HG02943 (cell line): ENCODE measurements around the gene CD2BP2.

ENCODE experiments used
- ATAC-seq: cut with Tn5 transposase; IDR thresholded peaks from one replicate; pipeline ENCODE4 v1.9.1; 2021; ENCODE audit warnings: mild to moderate bottlenecking, low read depth, moderate library complexity; ENCODE audit not compliant: unreplicated experiment

Gene CD2BP2

GRCh38 chr16:30365200-30365599 lies 10.1 kb upstream of the CD2BP2 start:
- no peak for ATAC-seq

DNA sequence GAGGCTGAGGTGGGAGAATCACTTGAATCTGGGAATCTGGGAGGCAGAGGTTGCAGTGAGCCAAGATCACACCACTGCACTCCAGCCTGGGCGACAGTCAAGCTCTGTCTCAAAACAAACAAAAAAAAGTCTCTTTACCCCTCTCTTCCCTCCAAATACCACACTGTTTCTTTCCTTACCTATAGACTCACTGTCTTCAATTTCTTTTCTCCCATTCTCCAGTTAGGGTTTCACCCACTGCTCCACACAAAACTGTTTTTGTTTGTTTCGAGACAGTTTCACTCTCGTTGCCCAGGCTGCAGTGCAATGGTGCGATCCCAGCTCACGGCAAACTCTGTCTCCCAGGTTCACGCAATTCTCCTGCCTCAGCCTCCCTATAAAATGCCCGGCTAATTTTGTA lies 6.1 kb upstream of the CD2BP2 start:
- no peak for ATAC-seq

- no peak for ATAC-seq
These were observed 4.7 kb upstream of the CD2BP2 start for GRCh38 chr16:30359871-30360170.

GRCh38 chr16:30358990-30359870 lies 4.1 kb upstream of the CD2BP2 start:
- no peak for ATAC-seq

DNA sequence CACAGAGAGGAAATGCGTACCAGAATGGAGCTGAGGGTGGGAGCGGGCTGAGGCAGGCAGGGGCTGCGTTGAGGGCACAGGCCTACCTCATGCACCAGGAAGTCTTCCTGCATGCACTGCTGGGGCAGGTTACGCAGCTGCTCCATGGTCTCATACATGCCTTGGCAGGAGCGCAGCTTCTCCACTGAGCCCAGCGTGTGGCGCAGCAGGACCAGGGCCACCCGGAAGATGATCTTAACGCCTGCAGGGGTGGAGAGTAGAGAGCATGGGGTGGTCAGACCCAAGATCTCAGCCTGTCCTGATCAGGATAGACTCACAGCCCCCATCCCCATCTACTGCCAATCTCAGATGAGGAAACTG lies 3.4 kb upstream of the CD2BP2 start:
- no peak for ATAC-seq

- ATAC-seq: no peak
These were observed 2.8 kb upstream of the CD2BP2 start for GRCh38 chr16:30357715-30358576.

DNA sequence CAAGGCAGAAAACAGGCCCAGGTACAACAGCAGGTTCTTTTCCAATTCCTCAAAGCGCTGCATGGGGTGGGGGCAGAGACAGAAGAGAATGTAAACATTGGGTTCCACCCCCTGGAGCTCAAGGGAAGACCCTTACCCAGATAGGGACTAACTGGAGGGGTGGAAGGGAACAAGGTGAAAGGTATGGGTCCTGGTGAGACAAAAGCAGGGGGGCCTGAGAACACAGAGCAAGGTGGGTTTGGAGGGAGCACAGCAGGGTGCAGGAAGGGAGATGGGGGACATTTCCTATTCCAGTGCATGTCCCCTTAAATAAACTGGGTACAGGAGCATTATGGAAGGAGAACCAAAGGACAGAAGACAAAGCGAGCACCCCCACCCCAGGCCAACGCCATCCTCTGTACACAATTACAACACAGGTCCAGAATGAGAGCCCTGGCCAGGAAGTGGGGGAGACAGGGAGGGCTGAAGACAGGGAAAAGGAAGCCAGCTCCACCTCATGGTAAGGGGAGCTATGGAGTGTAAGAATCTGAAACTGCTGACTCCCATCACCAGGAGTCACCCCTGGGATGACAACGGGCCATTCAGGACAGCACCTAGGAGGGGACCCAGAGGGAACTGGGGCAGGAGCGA lies 2.1 kb upstream of the CD2BP2 start:
- ATAC-seq: no peak

GRCh38 chr16:30356401-30357084 lies 1.4 kb upstream of the CD2BP2 start:
- no peak for ATAC-seq

DNA sequence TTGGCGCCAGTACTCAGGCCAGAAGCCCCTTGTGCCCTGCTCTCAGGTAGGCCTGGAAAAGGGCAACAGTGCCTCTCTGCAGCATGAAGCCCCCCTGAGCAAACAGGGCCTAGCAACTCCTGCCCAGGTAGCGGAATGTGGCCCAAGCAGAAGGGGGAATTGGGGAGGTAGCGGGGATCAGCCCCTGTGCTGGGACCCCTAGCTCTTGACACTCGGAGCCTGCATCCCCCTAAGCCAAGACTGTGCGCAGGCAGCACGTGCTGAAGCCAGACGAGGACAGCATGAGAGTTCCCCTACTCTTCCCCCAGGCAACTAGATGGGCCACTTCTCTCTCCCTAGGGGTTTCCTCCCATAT lies 823 bp upstream of the CD2BP2 start:
- no peak for ATAC-seq

- no peak for ATAC-seq
These were observed 525 bp downstream of the CD2BP2 start for GRCh38 chr16:30354423-30355143.

- no peak for ATAC-seq
These were observed 1.5 kb downstream of the CD2BP2 start for GRCh38 chr16:30353438-30354129.

- no peak for ATAC-seq
These were observed 2.4 kb downstream of the CD2BP2 start for GRCh38 chr16:30352488-30353401.

DNA sequence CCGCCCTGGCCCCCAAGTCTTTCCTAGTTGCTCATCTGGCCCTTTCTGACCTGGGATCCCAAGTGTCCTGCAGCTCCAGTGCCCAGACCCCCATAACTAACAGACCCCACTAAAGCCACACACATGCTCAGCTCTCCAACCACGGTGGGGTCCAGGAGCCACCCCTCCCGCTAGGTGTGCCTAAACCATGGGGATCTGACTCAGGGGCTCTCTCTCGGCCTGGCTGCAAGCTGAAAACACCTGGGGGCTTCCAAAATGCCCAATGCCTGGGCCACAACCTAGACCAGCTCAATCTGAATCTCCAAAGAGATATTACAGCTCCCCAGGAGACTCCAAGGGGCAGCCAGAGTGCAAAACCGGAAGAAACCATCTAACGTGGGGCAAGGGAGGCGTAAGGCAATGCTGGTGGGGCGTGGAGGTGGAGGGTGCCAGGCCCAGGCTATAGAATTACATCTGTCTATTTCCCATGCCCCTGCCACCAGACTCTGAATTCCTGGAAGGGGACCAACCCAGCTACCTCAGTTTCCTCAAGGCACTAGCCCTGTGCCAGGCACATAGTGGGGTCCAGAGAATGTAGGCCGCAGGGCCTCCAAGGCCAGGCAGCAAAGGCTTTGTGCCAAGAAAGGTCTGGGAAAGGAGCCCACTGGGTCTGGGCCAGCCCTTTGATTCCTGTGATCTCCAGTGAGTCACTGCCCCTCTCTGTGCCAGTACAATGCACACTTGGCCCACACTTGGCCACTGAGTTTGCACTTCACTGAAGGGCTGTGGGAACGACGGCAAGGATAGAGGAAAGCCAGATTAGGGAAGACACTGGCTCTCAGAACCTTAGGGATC lies 3.3 kb downstream of the CD2BP2 start:
- no peak for ATAC-seq

DNA sequence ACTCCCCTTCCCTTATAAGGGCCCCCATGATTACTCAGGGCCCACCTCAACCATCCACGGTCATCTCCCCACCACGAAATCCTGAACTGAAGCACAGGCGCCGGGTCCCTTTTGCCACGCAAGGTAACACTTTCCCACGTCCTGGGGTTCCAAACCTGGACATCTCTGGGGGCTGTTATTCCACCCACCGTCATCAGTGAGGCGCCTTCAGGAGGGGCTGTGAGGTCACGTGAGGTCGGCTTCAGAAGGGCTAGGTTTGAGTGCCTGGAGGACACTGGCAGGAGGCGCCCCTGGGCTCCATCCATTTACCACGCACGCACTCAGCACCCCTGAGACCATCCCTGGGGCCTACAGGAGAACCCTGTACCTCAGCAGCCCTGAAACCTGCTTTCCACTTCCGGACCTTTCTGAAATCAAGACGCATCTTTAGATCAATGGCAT lies 4.1 kb downstream of the CD2BP2 start:
- ATAC-seq: no peak

GRCh38 chr16:30350134-30350871 lies 4.8 kb downstream of the CD2BP2 start:
- no peak for ATAC-seq

- ATAC-seq: no peak
These were observed 5.4 kb downstream of the CD2BP2 start for GRCh38 chr16:30349675-30350074.

GRCh38 chr16:30348929-30349328 lies 6.2 kb downstream of the CD2BP2 start:
- no peak for ATAC-seq
